ENCODE measurements around the gene USP17L26. TPM values are rescaled to one million over a fixed set of nuclear protein-coding genes. Genes with fewer than 3 reads are reported as not detected.
"Not testable (repeated sequence)": the region's sequence is repeated elsewhere in the genome, so short reads cannot be mapped to it uniquely, and the experiment has no call there.

The USP17L26 gene
- total and polyA plus RNA-seq, 3 experiments from 2014 or later, result not detected

DNA sequence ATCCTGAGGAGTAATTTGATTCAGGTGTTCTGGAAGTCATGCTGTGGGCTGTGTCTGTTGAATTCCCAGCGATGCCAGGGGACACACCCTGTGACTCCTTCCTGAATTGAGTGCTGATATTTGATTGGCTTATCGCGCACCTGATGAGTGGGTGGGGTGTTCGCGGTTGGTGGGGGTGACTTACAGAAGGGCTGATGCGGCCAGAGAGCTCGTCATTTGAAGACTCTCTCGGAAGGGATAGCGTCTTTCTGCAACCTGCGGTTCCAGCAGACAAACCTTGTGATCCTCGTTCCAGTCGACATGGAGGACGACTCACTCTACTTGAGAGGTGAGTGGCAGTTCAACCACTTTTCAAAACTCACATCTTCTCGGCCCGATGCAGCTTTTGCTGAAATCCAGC lies 18.9 kb downstream of the USP17L26 start, which contains the start of gene USP17L29:
TSS of gene USP17L29 (plus strand) at position 301 of the 400 bp plus-strand sequence. CDS start at position 301, 0 bp downstream.
- H3K9me3 ChIP-seq (ENCODE audit: low read length); POLR2A ChIA-PET; H3K4me1 ChIP-seq (ENCODE audit: insufficient read depth, low read length); H3K36me3 ChIP-seq (ENCODE audit: insufficient read depth, low read length); H3K9me3 Mint-ChIP-seq; H3K27ac Mint-ChIP-seq; H3K27me3 Mint-ChIP-seq; H3K36me3 Mint-ChIP-seq; DNase-seq; H3K27me3 ChIP-seq (ENCODE audit: insufficient read depth, low read length, poor library complexity, severe bottlenecking); CTCF ChIA-PET; H3K4me3 Mint-ChIP-seq; H3K4me3 ChIP-seq (ENCODE audit: low read length); H3K27ac ChIP-seq (ENCODE audit: low read depth, low read length); H3K4me1 Mint-ChIP-seq: not testable (repeated sequence)

DNA sequence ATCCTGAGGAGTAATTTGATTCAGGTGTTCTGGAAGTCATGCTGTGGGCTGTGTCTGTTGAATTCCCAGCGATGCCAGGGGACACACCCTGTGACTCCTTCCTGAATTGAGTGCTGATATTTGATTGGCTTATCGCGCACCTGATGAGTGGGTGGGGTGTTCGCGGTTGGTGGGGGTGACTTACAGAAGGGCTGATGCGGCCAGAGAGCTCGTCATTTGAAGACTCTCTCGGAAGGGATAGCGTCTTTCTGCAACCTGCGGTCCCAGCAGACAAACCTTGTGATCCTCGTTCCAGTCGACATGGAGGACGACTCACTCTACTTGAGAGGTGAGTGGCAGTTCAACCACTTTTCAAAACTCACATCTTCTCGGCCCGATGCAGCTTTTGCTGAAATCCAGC lies 28.4 kb downstream of the USP17L26 start, which contains the start of gene USP17L30:
TSS of gene USP17L30 (plus strand) at position 301 of the 400 bp plus-strand sequence. CDS start at position 301, 0 bp downstream.
- POLR2A ChIA-PET; H3K36me3 ChIP-seq (ENCODE audit: insufficient read depth, low read length); H3K27me3 ChIP-seq (ENCODE audit: insufficient read depth, low read length, poor library complexity, severe bottlenecking); H3K27ac ChIP-seq (ENCODE audit: low read depth, low read length); H3K27me3 Mint-ChIP-seq; DNase-seq; H3K27ac Mint-ChIP-seq; H3K4me1 ChIP-seq (ENCODE audit: insufficient read depth, low read length); H3K9me3 ChIP-seq (ENCODE audit: low read length); H3K4me1 Mint-ChIP-seq; CTCF ChIA-PET; H3K4me3 ChIP-seq (ENCODE audit: low read length); H3K4me3 Mint-ChIP-seq; H3K36me3 Mint-ChIP-seq; H3K9me3 Mint-ChIP-seq: not testable (repeated sequence)

DNA sequence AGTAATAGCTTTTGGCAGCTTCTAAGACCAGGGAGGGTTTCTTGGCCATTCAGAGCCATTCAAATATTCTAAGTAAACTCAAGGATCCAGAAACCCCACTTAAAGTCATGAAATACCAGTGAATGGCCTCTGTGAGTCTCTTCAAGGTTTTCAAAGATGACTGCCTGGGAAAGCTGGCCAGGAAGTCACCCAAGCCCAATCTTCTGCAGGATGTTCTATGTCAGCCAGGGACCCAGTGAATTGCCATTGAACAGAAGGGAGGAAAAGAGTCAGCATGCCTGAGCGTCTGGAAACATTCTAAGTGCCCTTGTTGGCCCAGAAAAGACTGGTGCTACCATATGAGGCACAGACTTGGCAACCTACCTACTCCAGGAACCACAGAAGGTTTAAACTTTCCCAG lies 45.4 kb downstream of the USP17L26 start:
- H3K4me1 Mint-ChIP-seq; H3K4me3 Mint-ChIP-seq; CTCF ChIA-PET; H3K36me3 ChIP-seq (ENCODE audit: insufficient read depth, low read length); H3K4me1 ChIP-seq (ENCODE audit: insufficient read depth, low read length); H3K27me3 Mint-ChIP-seq; H3K27ac ChIP-seq (ENCODE audit: low read depth, low read length); DNase-seq; H3K36me3 Mint-ChIP-seq; H3K27me3 ChIP-seq (ENCODE audit: insufficient read depth, low read length, poor library complexity, severe bottlenecking); H3K9me3 ChIP-seq (ENCODE audit: low read length); H3K4me3 ChIP-seq (ENCODE audit: low read length); POLR2A ChIA-PET; H3K9me3 Mint-ChIP-seq; H3K27ac Mint-ChIP-seq: not testable (repeated sequence)

DNA sequence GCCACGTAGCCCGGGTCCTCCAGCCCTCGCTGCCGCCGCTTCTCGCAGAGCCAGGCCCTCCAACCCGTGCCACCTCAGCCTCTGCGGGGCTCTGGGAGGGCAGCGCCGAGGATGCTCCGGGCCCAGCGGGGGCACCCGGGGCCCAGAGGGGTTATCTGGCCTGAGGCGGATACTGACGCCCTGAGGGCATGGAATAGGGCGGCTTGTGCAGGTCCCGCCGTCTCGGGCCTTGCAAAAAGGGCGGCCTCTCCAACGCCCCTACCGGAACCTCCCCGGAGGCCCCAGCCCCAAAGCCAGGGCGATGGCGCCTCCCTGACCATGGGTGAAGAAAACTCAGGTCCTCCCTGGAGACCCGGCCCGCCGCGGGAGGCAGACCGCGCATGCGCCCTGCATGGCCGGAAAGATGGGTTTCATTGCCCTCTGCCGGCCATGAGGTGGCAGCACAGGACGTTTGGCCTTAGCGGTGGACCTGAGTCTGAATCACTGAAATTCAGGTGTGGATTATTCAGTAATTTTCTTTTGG lies 46.6 kb downstream of the USP17L26 start:
- H3K9me3 ChIP-seq (ENCODE audit: low read length), result not testable (repeated sequence)

DNA sequence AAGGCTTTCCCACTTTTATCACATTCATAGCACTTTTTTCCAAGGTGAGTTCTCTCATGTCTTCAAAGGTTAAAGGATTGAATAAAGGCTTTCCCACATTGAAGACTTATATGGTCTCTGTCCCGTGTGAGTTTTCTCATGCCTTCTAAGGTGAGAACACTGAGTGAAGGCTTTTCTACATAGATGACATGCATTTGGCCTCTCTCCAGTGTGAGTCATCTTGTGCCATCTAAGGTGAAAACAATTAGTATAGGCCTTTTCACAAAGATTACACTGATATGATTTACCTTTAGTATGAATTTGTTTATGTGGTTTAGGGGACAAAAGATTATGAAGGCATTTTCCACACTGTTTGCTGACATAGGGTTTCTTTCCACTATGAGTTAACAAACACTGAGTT lies 49.7 kb downstream of the USP17L26 start:
- Histone ChIP-seq H3K4me1 (ENCODE audit: insufficient read depth, low read length) (no peaks in the 10 kb centered on the region), H3K36me3 (ENCODE audit: insufficient read depth, low read length) (no peaks in the 10 kb centered on the region), H3K4me3 (ENCODE audit: low read length) (no peak overlapping the region), H3K27ac (ENCODE audit: low read depth, low read length) (no peak overlapping the region), H3K27me3 (ENCODE audit: insufficient read depth, low read length, poor library complexity, severe bottlenecking) (no peaks in the 10 kb centered on the region), H3K9me3 (ENCODE audit: low read length) (no peaks in the 10 kb centered on the region)
- ChIA-PET POLR2A (no interaction called here), CTCF (no interaction called here)
- Mint-ChIP-seq H3K36me3 (no peaks in the 10 kb centered on the region), H3K27me3 (peaks cover 0 to 3% of the 10 kb centered on the region in 2 donors), H3K4me3 (no peak overlapping the region), H3K27ac (no peak overlapping the region), H3K4me1 (peaks cover 0 to 3% (median 0%) of the 10 kb centered on the region in 3 donors), H3K9me3 (peaks cover 0 to 2% (median 0%) of the 10 kb centered on the region in 5 donors)
- DNase-seq, result no peak

More for the DNA sequence above, 46.6 kb downstream of the USP17L26 start:
- H3K36me3 Mint-ChIP-seq; H3K27ac ChIP-seq (ENCODE audit: low read depth, low read length); CTCF ChIA-PET; H3K9me3 Mint-ChIP-seq; H3K27me3 ChIP-seq (ENCODE audit: insufficient read depth, low read length, poor library complexity, severe bottlenecking); POLR2A ChIA-PET; H3K4me3 ChIP-seq (ENCODE audit: low read length); H3K36me3 ChIP-seq (ENCODE audit: insufficient read depth, low read length); H3K27ac Mint-ChIP-seq; H3K4me1 ChIP-seq (ENCODE audit: insufficient read depth, low read length); H3K27me3 Mint-ChIP-seq; H3K4me1 Mint-ChIP-seq: not testable (repeated sequence)
- peak in 4 of 5 donors; percentile 19 to 63 (median 28) for DNase-seq
- H3K4me3 Mint-ChIP-seq, result peak overlapping the region in 3 of 7 donors; percentile 3 to 46 (median 31)

Other genes with a start within 250 kb of the USP17L26 start
- gene FAM90A26, start 164.2 kb upstream of the USP17L26 start, total RNA-seq, result not detected
- not detected for gene FAM90A26, start 164.2 kb upstream of the USP17L26 start, polyA plus RNA-seq
- not detected for gene USP17L10, start 124.0 kb upstream of the USP17L26 start, total RNA-seq
- not detected for gene USP17L10, start 124.0 kb upstream of the USP17L26 start, polyA plus RNA-seq
- gene USP17L11, start 119.3 kb upstream of the USP17L26 start, total RNA-seq, result under 1 TPM in 1 of 2 experiments, not detected in 1; 0.13 TPM
- gene USP17L11, start 119.3 kb upstream of the USP17L26 start, polyA plus RNA-seq, result not detected
- not detected for gene USP17L12, start 114.5 kb upstream of the USP17L26 start, total RNA-seq
- gene USP17L12, start 114.5 kb upstream of the USP17L26 start, polyA plus RNA-seq, result not detected
- gene USP17L13, start 109.8 kb upstream of the USP17L26 start, total RNA-seq, result not detected
- gene USP17L13, start 109.8 kb upstream of the USP17L26 start, polyA plus RNA-seq, result not detected
- gene USP17L15, start 100.3 kb upstream of the USP17L26 start, total RNA-seq, result not detected
- gene USP17L15, start 100.3 kb upstream of the USP17L26 start, polyA plus RNA-seq, result not detected
- gene USP17L17, start 90.8 kb upstream of the USP17L26 start, total RNA-seq, result not detected
- not detected for gene USP17L17, start 90.8 kb upstream of the USP17L26 start, polyA plus RNA-seq
- not detected for gene USP17L18, start 86.0 kb upstream of the USP17L26 start, total RNA-seq
- not detected for gene USP17L18, start 86.0 kb upstream of the USP17L26 start, polyA plus RNA-seq
- gene USP17L19, start 81.3 kb upstream of the USP17L26 start, total RNA-seq, result not detected
- not detected for gene USP17L19, start 81.3 kb upstream of the USP17L26 start, polyA plus RNA-seq
- not detected for gene USP17L20, start 76.5 kb upstream of the USP17L26 start, total RNA-seq
- gene USP17L20, start 76.5 kb upstream of the USP17L26 start, polyA plus RNA-seq, result not detected
- gene USP17L21, start 71.8 kb upstream of the USP17L26 start, total RNA-seq, result not detected
- gene USP17L21, start 71.8 kb upstream of the USP17L26 start, polyA plus RNA-seq, result not detected
- gene USP17L22, start 67.0 kb upstream of the USP17L26 start, total RNA-seq, result not detected
- not detected for gene USP17L22, start 67.0 kb upstream of the USP17L26 start, polyA plus RNA-seq
- not detected for gene USP17L24, start 9.5 kb upstream of the USP17L26 start, total RNA-seq
- not detected for gene USP17L24, start 9.5 kb upstream of the USP17L26 start, polyA plus RNA-seq
- gene USP17L25, start 4.7 kb upstream of the USP17L26 start, total RNA-seq, result not detected
- not detected for gene USP17L25, start 4.7 kb upstream of the USP17L26 start, polyA plus RNA-seq
- gene USP17L5, start 4.7 kb downstream of the USP17L26 start, total RNA-seq, result not detected
- gene USP17L5, start 4.7 kb downstream of the USP17L26 start, polyA plus RNA-seq, result not detected
- not detected for gene USP17L27, start 9.5 kb downstream of the USP17L26 start, total RNA-seq
- gene USP17L27, start 9.5 kb downstream of the USP17L26 start, polyA plus RNA-seq, result not detected
- gene USP17L28, start 14.2 kb downstream of the USP17L26 start, total RNA-seq, result not detected
- gene USP17L28, start 14.2 kb downstream of the USP17L26 start, polyA plus RNA-seq, result not detected
- not detected for gene USP17L29, start 19.0 kb downstream of the USP17L26 start, total RNA-seq
- not detected for gene USP17L29, start 19.0 kb downstream of the USP17L26 start, polyA plus RNA-seq
- gene USP17L30, start 28.5 kb downstream of the USP17L26 start, total RNA-seq, result not detected
- not detected for gene USP17L30, start 28.5 kb downstream of the USP17L26 start, polyA plus RNA-seq
- not detected for gene DEFB131A, start 109.8 kb downstream of the USP17L26 start, total RNA-seq
- not detected for gene DEFB131A, start 109.8 kb downstream of the USP17L26 start, polyA plus RNA-seq

Measured in CD8-positive, alpha-beta memory T cell (primary cell).